Measurements from ENCODE around the gene ASPDH. TPM values are rescaled to one million over a fixed set of nuclear protein-coding genes. Genes with fewer than 3 reads are reported as not detected.

The ASPDH gene
- polyA plus RNA-seq (2012; ENCODE audit: missing spikeins): not detected

GRCh38 chr19:50513746-50514345, at the start of gene ASPDH:
Gene ASPDH, minus strand, starts transcription at chr19:50513913. Its CDS starts 90 bp downstream, at chr19:50513823.
- TF ChIP-seq POLR2AphosphoS5 (IDR thresholded peaks at IDR 0.05; ENCODE audit: low read depth, low read length) (no peak), POLR2A (IDR thresholded peaks at IDR 0.05; ENCODE audit: low read depth, low read length) (no peak), TAF1 (IDR thresholded peaks at IDR 0.05; ENCODE audit: borderline replicate concordance, low read depth, low read length) (no peak)
- DNase-seq (ENCODE audit: insufficient read length) (no peak), FAIRE-seq (no peak)

DNA sequence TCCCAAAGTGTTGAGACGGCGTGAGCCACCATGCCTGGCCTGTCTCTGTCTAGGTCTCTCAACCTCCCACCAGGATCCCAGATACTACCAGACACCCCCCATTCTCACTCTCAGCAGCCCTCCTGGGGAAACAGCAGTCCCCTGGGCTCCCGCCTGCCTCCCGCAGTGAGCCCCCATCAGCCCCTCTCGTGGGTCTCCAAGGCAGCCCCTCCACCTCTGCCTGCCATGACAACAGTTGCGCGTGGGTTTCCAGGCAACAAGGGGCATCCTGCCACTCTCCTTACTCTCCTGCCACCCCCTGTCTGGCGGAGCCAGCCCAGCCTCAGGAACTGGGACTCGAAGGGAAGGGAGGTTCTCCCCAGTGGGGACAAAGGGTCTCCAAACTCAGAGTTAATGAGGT, 49.3 kb upstream of the ASPDH start:
- TF ChIP-seq POLR2AphosphoS5 (IDR thresholded peaks at IDR 0.05; ENCODE audit: low read depth, low read length): no peak
- TF ChIP-seq POLR2A (IDR thresholded peaks at IDR 0.05; ENCODE audit: low read depth, low read length): no peak
- no peak for TF ChIP-seq TAF1 (IDR thresholded peaks at IDR 0.05; ENCODE audit: borderline replicate concordance, low read depth, low read length)
- FAIRE-seq (no peak), DNase-seq (ENCODE audit: insufficient read length) (peak; percentile 5)

- FAIRE-seq (no peak), DNase-seq (ENCODE audit: insufficient read length) (no peak)
- TF ChIP-seq POLR2AphosphoS5 (IDR thresholded peaks at IDR 0.05; ENCODE audit: low read depth, low read length) (no peak), POLR2A (IDR thresholded peaks at IDR 0.05; ENCODE audit: low read depth, low read length) (no peak), TAF1 (IDR thresholded peaks at IDR 0.05; ENCODE audit: borderline replicate concordance, low read depth, low read length) (no peak)
Observed at GRCh38 chr19:50562329-50562728, 48.6 kb upstream of the ASPDH start.

DNA sequence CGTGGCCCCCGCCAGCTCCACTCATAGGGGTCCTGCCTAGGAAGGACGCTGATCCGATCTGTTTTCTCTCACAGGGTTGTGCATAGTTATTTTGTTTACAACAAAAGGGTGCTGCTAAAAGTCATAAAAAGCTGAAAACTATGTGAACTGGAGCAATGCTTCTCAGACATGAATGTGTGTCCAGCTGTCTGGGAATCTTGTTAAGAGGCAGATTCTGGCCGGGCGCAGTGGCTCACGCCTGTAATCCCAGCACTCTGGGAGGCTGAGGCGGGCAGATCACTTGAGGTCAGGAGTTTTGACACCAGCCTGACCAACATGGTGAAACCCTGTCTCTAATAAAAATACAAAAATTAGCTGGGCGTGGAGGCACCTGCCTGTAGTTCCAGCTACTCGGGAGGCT, 45.9 kb upstream of the ASPDH start:
- no peak for FAIRE-seq
- TF ChIP-seq POLR2AphosphoS5 (IDR thresholded peaks at IDR 0.05; ENCODE audit: low read depth, low read length) (no peak), TAF1 (IDR thresholded peaks at IDR 0.05; ENCODE audit: borderline replicate concordance, low read depth, low read length) (no peak), POLR2A (IDR thresholded peaks at IDR 0.05; ENCODE audit: low read depth, low read length) (no peak)
- no peak for DNase-seq (ENCODE audit: insufficient read length)

- DNase-seq (ENCODE audit: insufficient read length): no peak
- TF ChIP-seq POLR2A (IDR thresholded peaks at IDR 0.05; ENCODE audit: low read depth, low read length) (no peak), TAF1 (IDR thresholded peaks at IDR 0.05; ENCODE audit: borderline replicate concordance, low read depth, low read length) (no peak), POLR2AphosphoS5 (IDR thresholded peaks at IDR 0.05; ENCODE audit: low read depth, low read length) (no peak)
- FAIRE-seq: no peak
Observed at GRCh38 chr19:50558449-50558848, 44.7 kb upstream of the ASPDH start.

- TF ChIP-seq POLR2A (IDR thresholded peaks at IDR 0.05; ENCODE audit: low read depth, low read length) (no peak), POLR2AphosphoS5 (IDR thresholded peaks at IDR 0.05; ENCODE audit: low read depth, low read length) (no peak), TAF1 (IDR thresholded peaks at IDR 0.05; ENCODE audit: borderline replicate concordance, low read depth, low read length) (no peak)
- DNase-seq (ENCODE audit: insufficient read length) (no peak), FAIRE-seq (peak; percentile 62)
Observed at GRCh38 chr19:50558039-50558438, 44.3 kb upstream of the ASPDH start.

GRCh38 chr19:50557009-50557613, 43.4 kb upstream of the ASPDH start:
- TF ChIP-seq POLR2AphosphoS5 (IDR thresholded peaks at IDR 0.05; ENCODE audit: low read depth, low read length) (no peak), TAF1 (IDR thresholded peaks at IDR 0.05; ENCODE audit: borderline replicate concordance, low read depth, low read length) (no peak), POLR2A (IDR thresholded peaks at IDR 0.05; ENCODE audit: low read depth, low read length) (no peak)
- DNase-seq (ENCODE audit: insufficient read length): no peak
- no peak for FAIRE-seq

DNA sequence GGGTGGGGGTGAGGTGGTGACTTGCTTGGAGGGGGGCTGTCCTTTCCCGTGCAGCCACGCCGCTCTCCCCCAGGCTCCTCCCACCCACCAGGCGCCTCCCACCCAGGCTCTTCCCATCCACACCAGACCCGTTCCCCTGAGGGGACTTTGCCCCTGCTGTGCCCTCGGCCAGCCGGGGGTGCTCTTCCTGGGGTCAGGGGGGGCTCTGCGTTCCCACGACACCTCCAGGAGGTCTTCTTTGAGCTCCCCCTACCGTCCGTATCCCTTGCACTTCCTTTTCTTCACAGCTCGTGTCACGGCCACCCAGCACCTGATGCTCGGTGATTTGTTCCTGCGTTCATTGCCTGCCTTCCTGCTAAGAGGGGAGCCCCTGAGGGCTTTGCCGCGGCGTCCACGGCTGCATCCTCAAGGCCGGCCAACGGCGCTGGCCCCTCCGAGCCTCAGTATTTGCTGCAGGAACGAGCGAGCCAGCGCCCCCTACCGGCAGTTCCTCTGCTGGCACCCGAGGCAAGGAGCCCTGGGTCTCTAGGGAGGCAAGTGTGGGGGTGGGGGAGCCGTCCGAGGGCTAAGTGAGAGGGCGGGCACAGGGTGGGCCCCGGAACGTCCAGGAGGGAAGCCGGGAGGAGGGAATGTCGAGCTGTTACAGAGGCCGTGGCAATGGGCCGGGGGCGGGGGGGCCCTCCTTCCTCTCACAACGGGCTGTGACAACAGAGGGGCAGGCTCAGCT, 42.7 kb upstream of the ASPDH start:
- DNase-seq (ENCODE audit: insufficient read length) (peak; percentile 95), FAIRE-seq (peak; percentile 76)
- no peak for TF ChIP-seq POLR2A (IDR thresholded peaks at IDR 0.05; ENCODE audit: low read depth, low read length)
- no peak for TF ChIP-seq POLR2AphosphoS5 (IDR thresholded peaks at IDR 0.05; ENCODE audit: low read depth, low read length)
- no peak for TF ChIP-seq TAF1 (IDR thresholded peaks at IDR 0.05; ENCODE audit: borderline replicate concordance, low read depth, low read length)

DNA sequence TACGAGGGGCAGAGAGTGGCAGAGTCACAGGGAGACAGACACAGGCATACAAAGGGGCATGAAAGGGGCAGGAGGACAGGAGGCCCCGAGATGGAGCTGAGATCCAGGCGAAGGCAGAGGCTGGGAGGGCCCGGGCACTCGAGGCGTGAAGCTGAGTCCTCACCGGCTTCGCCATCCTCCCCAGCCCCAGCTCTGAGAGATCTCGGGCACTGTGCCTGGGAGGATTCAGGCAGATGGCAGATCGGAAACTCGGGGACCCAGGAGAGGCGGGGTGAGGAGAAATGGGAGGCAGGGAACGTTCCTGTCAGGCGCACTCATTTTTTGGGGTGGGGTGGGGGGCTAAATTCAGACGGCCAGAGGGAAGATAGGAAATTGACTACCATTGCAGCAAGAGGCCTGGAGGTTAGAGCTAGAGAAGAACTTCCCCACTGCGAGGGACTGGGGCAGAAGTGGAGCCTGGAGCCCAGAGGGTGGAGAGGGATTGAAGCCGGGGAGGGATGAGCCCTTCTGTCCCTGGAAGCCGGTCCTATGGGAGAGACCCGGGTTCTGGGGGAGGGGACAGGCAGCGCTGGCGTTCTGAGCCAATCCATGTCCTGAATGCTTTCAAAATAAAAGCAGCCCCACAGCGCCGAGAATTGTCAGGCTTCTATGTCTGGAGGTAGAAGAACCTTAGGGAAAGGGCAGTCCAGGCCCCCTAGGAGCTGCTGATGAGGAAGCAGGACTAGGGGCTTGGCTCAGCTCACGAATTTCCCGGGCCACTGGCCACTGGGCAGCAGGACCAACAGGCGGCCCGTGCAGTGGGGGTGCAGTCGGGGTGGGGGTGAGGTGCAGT, 42.0 kb upstream of the ASPDH start:
- FAIRE-seq (no peak), DNase-seq (ENCODE audit: insufficient read length) (no peak)
- TF ChIP-seq TAF1 (IDR thresholded peaks at IDR 0.05; ENCODE audit: borderline replicate concordance, low read depth, low read length) (no peak), POLR2AphosphoS5 (IDR thresholded peaks at IDR 0.05; ENCODE audit: low read depth, low read length) (no peak), POLR2A (IDR thresholded peaks at IDR 0.05; ENCODE audit: low read depth, low read length) (no peak)

DNA sequence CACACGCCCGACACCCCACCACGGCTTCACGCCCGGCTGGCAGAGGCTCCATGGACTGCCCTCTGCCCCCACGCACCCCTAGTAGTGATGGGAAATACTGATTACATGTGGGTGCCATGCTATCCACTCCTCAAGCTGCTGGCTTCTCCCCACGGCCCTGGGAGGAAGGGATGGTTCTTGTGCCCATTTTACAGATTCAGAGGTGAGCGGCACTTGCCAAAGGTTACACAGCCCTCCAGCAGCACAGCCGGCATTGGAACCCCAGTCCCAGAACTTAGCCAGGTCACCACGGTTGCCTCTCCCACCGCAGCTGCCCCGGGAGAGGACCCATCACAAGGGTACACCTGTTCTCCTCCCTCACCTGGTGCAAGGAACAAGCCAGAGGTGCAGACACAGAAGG, 41.3 kb upstream of the ASPDH start:
- FAIRE-seq (no peak), DNase-seq (ENCODE audit: insufficient read length) (no peak)
- TF ChIP-seq TAF1 (IDR thresholded peaks at IDR 0.05; ENCODE audit: borderline replicate concordance, low read depth, low read length): no peak
- no peak for TF ChIP-seq POLR2AphosphoS5 (IDR thresholded peaks at IDR 0.05; ENCODE audit: low read depth, low read length)
- TF ChIP-seq POLR2A (IDR thresholded peaks at IDR 0.05; ENCODE audit: low read depth, low read length): no peak

DNA sequence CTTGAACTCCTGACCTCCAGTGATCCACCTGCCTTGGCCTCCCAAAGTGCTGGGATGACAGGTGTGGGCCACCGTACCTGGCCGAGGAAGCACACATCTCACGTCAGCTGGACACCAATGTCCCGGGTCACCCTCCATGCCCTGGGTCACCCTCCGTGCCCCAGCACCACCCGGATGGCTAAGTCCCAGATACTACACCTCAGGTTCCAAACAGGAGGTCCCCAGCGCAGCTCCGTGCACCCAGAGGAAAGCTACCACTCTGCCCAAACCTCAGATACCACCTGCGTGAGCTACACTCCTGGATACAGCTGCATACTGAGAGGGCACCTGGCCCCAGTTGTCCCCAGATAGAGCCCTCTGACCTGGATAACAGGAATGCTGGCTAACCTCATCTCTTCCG, 40.5 kb upstream of the ASPDH start:
- DNase-seq (ENCODE audit: insufficient read length): no peak
- TF ChIP-seq TAF1 (IDR thresholded peaks at IDR 0.05; ENCODE audit: borderline replicate concordance, low read depth, low read length) (no peak), POLR2AphosphoS5 (IDR thresholded peaks at IDR 0.05; ENCODE audit: low read depth, low read length) (no peak), POLR2A (IDR thresholded peaks at IDR 0.05; ENCODE audit: low read depth, low read length) (no peak)
- FAIRE-seq: no peak
